SK-N-MC (cell line): Measurements from ENCODE around the gene LRRC71.

ENCODE experiments used
- DNase-seq: peaks from one replicate; pipeline ENCODE4 v3.0.0-alpha.2; 2011; ENCODE audit warnings: low read depth, low spot score
- H3K27ac ChIP-seq: fragments of 200-600 bp; sonication (generic); 2 replicates; pipeline ENCODE4 v1.5.1; 2016; ENCODE audit warnings: mixed run types
- H3K36me3 ChIP-seq: fragments of 200-600 bp; sonication (generic); 2 replicates; pipeline ENCODE4 v1.6.1; 2017; ENCODE audit warnings: antibody characterized with exemption, low read length, mixed read lengths; ENCODE audit not compliant: insufficient read depth
- H3K4me3 ChIP-seq: fragments of 200-600 bp; sonication (generic); 2 replicates; pipeline ENCODE4 v1.5.1; 2016
- H3K9ac ChIP-seq: fragments of 200-600 bp; sonication (generic); 2 replicates; pipeline ENCODE4 v1.8.0; 2017; ENCODE audit warnings: mixed run types, mixed read lengths; ENCODE audit not compliant: insufficient read length
- H3K9me3 ChIP-seq: fragments of 200-600 bp; sonication (generic); 2 replicates; pipeline ENCODE4 v1.6.1; 2017; ENCODE audit warnings: low read depth, mild to moderate bottlenecking, antibody characterized with exemption, low read length, moderate library complexity, mixed read lengths
- EZH2 ChIP-seq: fragments of 200-600 bp; sonication (generic); IDR thresholded peaks from one replicate; pipeline ENCODE4 v1.6.1; 2017; ENCODE audit warnings: antibody characterized with exemption
- FOXP2 ChIP-seq: optimal IDR thresholded peaks from 2 replicates; pipeline ENCODE3; 2011; ENCODE audit warnings: mild to moderate bottlenecking, moderate library complexity; ENCODE audit not compliant: insufficient read depth; ENCODE audit errors: extremely low read length, control extremely low read depth
- POLR2AphosphoS5 ChIP-seq: IDR thresholded peaks from 2 replicates; pipeline ENCODE4 v1.6.1; 2012; ENCODE audit warnings: mild to moderate bottlenecking, low read depth, low read length, borderline replicate concordance

LRRC71 gene

GRCh38 chr1:156931211-156931952, 10.9 kb downstream of the LRRC71 start:
- no peak for TF ChIP-seq POLR2AphosphoS5
- TF ChIP-seq FOXP2 = no peak
- TF ChIP-seq EZH2 = no peak
- Histone ChIP-seq H3K4me3 (no peak overlapping the region), H3K27ac (no peak overlapping the region), H3K9ac (no peak overlapping the region), H3K36me3 (no peaks in the 10 kb centered on the region), H3K9me3 (no peaks in the 10 kb centered on the region)
- no peak for DNase-seq

- Histone ChIP-seq H3K27ac (no peak overlapping the region), H3K9me3 (no peaks in the 10 kb centered on the region), H3K9ac (no peak overlapping the region), H3K36me3 (no peaks in the 10 kb centered on the region), H3K4me3 (no peak overlapping the region)
- TF ChIP-seq FOXP2 = no peak
- TF ChIP-seq EZH2 = no peak
- no peak for TF ChIP-seq POLR2AphosphoS5
- no peak for DNase-seq
These were observed 11.7 kb downstream of the LRRC71 start for GRCh38 chr1:156931974-156932710.

- H3K4me3 ChIP-seq = no peak overlapping the region
- H3K9ac ChIP-seq = no peak overlapping the region
- no peaks in the 10 kb centered on the region for H3K36me3 ChIP-seq
- no peaks in the 10 kb centered on the region for H3K9me3 ChIP-seq
- TF ChIP-seq EZH2 = no peak
- TF ChIP-seq POLR2AphosphoS5 = no peak
- no peak for TF ChIP-seq FOXP2
- DNase-seq = no peak
- H3K27ac ChIP-seq = no peak overlapping the region
These were observed 12.7 kb downstream of the LRRC71 start for GRCh38 chr1:156933136-156933535.

- DNase-seq = no peak
- Histone ChIP-seq H3K4me3 (no peak overlapping the region), H3K27ac (no peak overlapping the region), H3K36me3 (no peaks in the 10 kb centered on the region), H3K9ac (no peak overlapping the region), H3K9me3 (no peaks in the 10 kb centered on the region)
- TF ChIP-seq EZH2 = no peak
- TF ChIP-seq FOXP2 = no peak
- no peak for TF ChIP-seq POLR2AphosphoS5
These were observed 15.2 kb downstream of the LRRC71 start for GRCh38 chr1:156935505-156936128.

- Histone ChIP-seq H3K27ac (no peak overlapping the region), H3K36me3 (no peaks in the 10 kb centered on the region), H3K4me3 (no peak overlapping the region), H3K9ac (no peak overlapping the region), H3K9me3 (no peaks in the 10 kb centered on the region)
- DNase-seq = no peak
- TF ChIP-seq EZH2 = no peak
- TF ChIP-seq POLR2AphosphoS5 = no peak
- TF ChIP-seq FOXP2 = no peak
These were observed 15.8 kb downstream of the LRRC71 start for GRCh38 chr1:156936191-156936590.

GRCh38 chr1:156936721-156937220, 16.3 kb downstream of the LRRC71 start:
- no peaks in the 10 kb centered on the region for H3K36me3 ChIP-seq
- H3K9me3 ChIP-seq = no peaks in the 10 kb centered on the region
- no peak overlapping the region for H3K4me3 ChIP-seq
- no peak overlapping the region for H3K9ac ChIP-seq
- no peak overlapping the region for H3K27ac ChIP-seq
- DNase-seq = no peak
- TF ChIP-seq EZH2 = no peak
- no peak for TF ChIP-seq POLR2AphosphoS5
- TF ChIP-seq FOXP2 = no peak

GRCh38 chr1:156937883-156938282, 17.5 kb downstream of the LRRC71 start:
- TF ChIP-seq FOXP2 (no peak), EZH2 (no peak), POLR2AphosphoS5 (no peak)
- Histone ChIP-seq H3K27ac (no peak overlapping the region), H3K4me3 (no peak overlapping the region), H3K36me3 (no peaks in the 10 kb centered on the region), H3K9me3 (no peaks in the 10 kb centered on the region), H3K9ac (no peak overlapping the region)
- no peak for DNase-seq

- H3K27ac ChIP-seq = no peak overlapping the region
- no peaks in the 10 kb centered on the region for H3K9me3 ChIP-seq
- DNase-seq = no peak
- no peak overlapping the region for H3K9ac ChIP-seq
- TF ChIP-seq FOXP2 (no peak), POLR2AphosphoS5 (no peak), EZH2 (no peak)
- no peaks in the 10 kb centered on the region for H3K36me3 ChIP-seq
- no peak overlapping the region for H3K4me3 ChIP-seq
These were observed 18.4 kb downstream of the LRRC71 start for GRCh38 chr1:156938813-156939212.
